AG08395 (cell line): Measurements from ENCODE around the gene ZNF692.
A peak's percentile ranks its signal among the peaks of the same experiment; 100 is the strongest.

ENCODE experiments used
- DNase-seq: peaks from one replicate; pipeline ENCODE4 v3.0.0; 2012; ENCODE audit warnings: mixed read lengths, low spot score

The ZNF692 gene

GRCh38 chr1:248873993-248874533 is 15.2 kb upstream of the ZNF692 start:
- DNase-seq: peak; percentile 77

- peak; percentile 88 for DNase-seq
Measured at GRCh38 chr1:248873409-248873992, 14.6 kb upstream of the ZNF692 start.

- DNase-seq: peak; percentile 42
Measured at GRCh38 chr1:248872752-248873408, 14.0 kb upstream of the ZNF692 start.

GRCh38 chr1:248871837-248872401 is 13.0 kb upstream of the ZNF692 start:
- no peak for DNase-seq

GRCh38 chr1:248862998-248863881 is 4.4 kb upstream of the ZNF692 start:
- peak; percentile 72 for DNase-seq

GRCh38 chr1:248862695-248862997 is 3.8 kb upstream of the ZNF692 start:
- no peak for DNase-seq

GRCh38 chr1:248861616-248862015 is 2.7 kb upstream of the ZNF692 start:
- DNase-seq: no peak

GRCh38 chr1:248860007-248860406 is 1.1 kb upstream of the ZNF692 start:
- no peak for DNase-seq

- peak; percentile 75 for DNase-seq
Measured at GRCh38 chr1:248858096-248858890, 592 bp downstream of the ZNF692 start.

GRCh38 chr1:248857749-248858095 is 1.2 kb downstream of the ZNF692 start:
- no peak for DNase-seq

GRCh38 chr1:248857201-248857600 is 1.7 kb downstream of the ZNF692 start:
- no peak for DNase-seq

GRCh38 chr1:248856176-248856575 is 2.7 kb downstream of the ZNF692 start:
- no peak for DNase-seq

- DNase-seq: no peak
Measured at GRCh38 chr1:248855580-248855979, 3.3 kb downstream of the ZNF692 start.

GRCh38 chr1:248853663-248854375 is 5.1 kb downstream of the ZNF692 start:
- no peak for DNase-seq

GRCh38 chr1:248852481-248853405 is 6.1 kb downstream of the ZNF692 start:
- peak; percentile 88 for DNase-seq

- DNase-seq: no peak
Measured at GRCh38 chr1:248851390-248851789, 7.5 kb downstream of the ZNF692 start.

- DNase-seq: no peak
Measured at GRCh38 chr1:248850536-248851251, 8.2 kb downstream of the ZNF692 start.

GRCh38 chr1:248850124-248850523 is 8.8 kb downstream of the ZNF692 start:
- no peak for DNase-seq

- DNase-seq: no peak
Measured at GRCh38 chr1:248849637-248850036, 9.2 kb downstream of the ZNF692 start.
